ENCODE data around the gene STING1. TPM values are rescaled to one million over a fixed set of nuclear protein-coding genes. Genes with fewer than 3 reads are reported as not detected.
A peak's percentile ranks its signal among the peaks of the same experiment; 100 is the strongest.

The STING1 gene
- total and polyA plus RNA-seq, 2 of the 13 experiments (the other 11 are each of a cell fraction or from before 2014, with no cell fraction given) = 1.3 to 4.4 TPM

GRCh38 chr5:139439013-139439903, 43.3 kb downstream of the STING1 start, which contains the start of gene DNAJC18 (continued):
- TF ChIP-seq ARID3A (IDR thresholded peaks at IDR 0.05; ENCODE audit: low read depth, low read length) (no peak), SALL1 (CRISPR knock-in tag; IDR thresholded peaks at IDR 0.05) (peak; percentile 67), TCF12 (IDR thresholded peaks at IDR 0.05) (no peak), TCF12 (CRISPR knock-in tag; IDR thresholded peaks at IDR 0.05) (no peak), MAZ (IDR thresholded peaks at IDR 0.05; ENCODE audit: borderline replicate concordance, low read depth, low read length) (no peak), MAZ (CRISPR knock-in tag; IDR thresholded peaks at IDR 0.05; ENCODE audit: low read depth) (peak; percentile 73; the same call in 1 of the 2 replicates), NFYC (CRISPR knock-in tag; IDR thresholded peaks at IDR 0.05) (0 out of 2 replicates have a peak, but pooled peaks have one; percentile 34), MXI1 (IDR thresholded peaks at IDR 0.05; ENCODE audit: borderline replicate concordance, low read depth, low read length) (peak; percentile 63; the same call in 1 of the 3 replicates), TEAD2 (CRISPR knock-in tag; IDR thresholded peaks at IDR 0.05) (no peak), ZGPAT (CRISPR knock-in tag; IDR thresholded peaks at IDR 0.05) (peak; percentile 89), ZNF598 (CRISPR knock-in tag; IDR thresholded peaks at IDR 0.05; ENCODE audit: borderline replicate concordance) (peak; percentile 54; the same call in 1 of the 2 replicates), ZMYM3 (CRISPR knock-in tag; IDR thresholded peaks at IDR 0.05) (no peak; the same call in 1 of the 2 replicates), REST (IDR thresholded peaks at IDR 0.05; ENCODE audit: borderline replicate concordance in 1 of 2, low read depth in 1 of 2, low read length in 2 of 2) (no peak)
- TF ChIP-seq, protein P1, sequence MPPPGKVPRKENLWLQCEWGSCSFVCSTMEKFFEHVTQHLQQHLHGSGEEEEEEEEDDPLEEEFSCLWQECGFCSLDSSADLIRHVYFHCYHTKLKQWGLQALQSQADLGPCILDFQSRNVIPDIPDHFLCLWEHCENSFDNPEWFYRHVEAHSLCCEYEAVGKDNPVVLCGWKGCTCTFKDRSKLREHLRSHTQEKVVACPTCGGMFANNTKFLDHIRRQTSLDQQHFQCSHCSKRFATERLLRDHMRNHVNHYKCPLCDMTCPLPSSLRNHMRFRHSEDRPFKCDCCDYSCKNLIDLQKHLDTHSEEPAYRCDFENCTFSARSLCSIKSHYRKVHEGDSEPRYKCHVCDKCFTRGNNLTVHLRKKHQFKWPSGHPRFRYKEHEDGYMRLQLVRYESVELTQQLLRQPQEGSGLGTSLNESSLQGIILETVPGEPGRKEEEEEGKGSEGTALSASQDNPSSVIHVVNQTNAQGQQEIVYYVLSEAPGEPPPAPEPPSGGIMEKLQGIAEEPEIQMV (CRISPR knock-in tag; IDR thresholded peaks at IDR 0.05; ENCODE audit: low read depth) = peak; percentile 94

Data from HepG2 (cell line).